AML-193 (cell line): ENCODE results near the gene RAPGEF4.
"Not testable (repeated sequence)": the region's sequence is repeated elsewhere in the genome, so short reads cannot be mapped to it uniquely, and the experiment has no call there.

Source experiments
- DNase-seq, 2 experiments: peaks; one replicate each; lab custom pipeline; 2025; lab: John Stamatoyannopoulos, UW

RAPGEF4 gene

DNA sequence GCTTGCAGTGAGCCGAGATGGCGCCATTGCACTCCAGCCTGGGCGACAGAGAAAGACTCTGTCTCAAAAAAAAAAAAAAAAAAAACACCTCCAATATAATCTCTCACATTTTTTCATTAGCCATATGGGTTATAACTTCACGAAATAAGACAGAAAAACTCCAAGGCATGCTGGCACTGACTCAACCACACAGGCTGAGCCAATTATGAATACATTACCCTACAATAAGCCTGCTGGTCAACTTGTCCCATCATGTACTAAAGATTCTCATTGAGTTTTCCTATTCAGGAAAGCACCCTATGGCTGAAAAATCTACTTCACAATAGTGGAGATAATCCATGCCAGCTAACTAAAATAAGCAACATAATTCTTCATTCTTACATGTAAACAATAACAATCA lies 327.2 kb downstream of the RAPGEF4 start:
- no peak for DNase-seq

DNA sequence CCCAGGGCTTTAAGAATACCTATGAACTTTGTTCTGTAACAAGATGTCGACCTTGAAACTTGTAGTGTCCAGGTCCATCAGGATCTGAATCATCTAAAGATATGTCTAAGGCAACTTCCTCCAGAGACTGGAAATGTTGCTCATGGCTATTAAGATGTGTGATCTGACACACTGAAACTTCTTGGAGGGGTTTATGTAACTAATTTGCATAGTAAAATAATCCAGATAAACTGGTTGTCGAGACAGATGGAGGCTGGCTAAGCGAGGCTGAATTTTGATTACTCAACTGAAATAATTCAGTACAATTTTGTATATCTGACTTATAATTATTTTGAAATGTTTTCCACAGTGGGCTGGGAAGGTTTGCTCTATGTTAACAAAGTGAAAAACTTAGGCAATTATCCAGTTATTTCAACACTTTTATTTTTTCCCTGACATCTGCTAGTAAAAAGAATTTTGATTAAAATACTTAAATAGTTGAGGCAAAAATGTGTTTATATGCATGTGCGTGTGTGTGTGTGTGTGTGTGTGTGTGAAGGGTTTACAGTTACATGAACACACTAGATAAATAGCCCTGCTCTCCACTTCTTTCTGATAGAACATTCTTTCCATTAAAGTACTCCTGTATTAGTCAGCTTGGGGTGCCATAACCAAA lies 328.6 kb downstream of the RAPGEF4 start:
- DNase-seq: no peak

DNA sequence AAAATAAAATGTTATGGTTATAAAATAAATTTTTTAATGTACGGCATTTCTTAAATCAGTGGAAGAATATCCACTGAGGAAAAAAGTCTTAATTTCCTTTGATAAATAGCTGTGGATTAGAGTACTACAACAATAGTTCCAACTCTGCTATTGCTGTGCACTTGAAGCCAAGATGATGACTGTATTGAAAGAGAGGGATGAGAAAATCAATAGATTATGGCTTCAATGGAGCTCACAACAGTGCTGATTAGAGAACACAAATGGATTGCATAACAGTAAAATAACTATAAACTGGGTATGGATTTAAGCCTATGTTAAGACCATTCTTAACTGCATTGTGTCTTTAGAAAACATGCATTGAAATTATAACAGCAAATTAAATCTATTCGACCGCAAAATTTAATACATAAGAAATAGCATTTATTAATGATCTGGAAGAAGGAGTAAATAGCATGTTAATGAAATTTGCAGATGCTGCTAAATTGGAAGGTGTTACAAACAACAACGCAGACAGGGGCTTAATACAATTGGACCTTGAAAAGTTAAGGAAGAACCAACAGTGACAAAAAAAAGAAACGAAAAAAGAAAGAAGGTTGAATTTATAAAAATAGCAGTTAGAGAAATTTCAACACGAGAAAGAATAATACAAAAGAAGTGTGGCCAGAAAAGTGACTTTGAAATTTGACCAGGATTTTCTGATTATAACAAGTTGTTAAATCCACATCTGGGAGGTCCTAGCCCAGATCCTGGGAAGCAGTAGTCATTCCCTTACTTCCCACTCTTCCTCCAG lies 331.4 kb downstream of the RAPGEF4 start:
- no peak for DNase-seq

DNA sequence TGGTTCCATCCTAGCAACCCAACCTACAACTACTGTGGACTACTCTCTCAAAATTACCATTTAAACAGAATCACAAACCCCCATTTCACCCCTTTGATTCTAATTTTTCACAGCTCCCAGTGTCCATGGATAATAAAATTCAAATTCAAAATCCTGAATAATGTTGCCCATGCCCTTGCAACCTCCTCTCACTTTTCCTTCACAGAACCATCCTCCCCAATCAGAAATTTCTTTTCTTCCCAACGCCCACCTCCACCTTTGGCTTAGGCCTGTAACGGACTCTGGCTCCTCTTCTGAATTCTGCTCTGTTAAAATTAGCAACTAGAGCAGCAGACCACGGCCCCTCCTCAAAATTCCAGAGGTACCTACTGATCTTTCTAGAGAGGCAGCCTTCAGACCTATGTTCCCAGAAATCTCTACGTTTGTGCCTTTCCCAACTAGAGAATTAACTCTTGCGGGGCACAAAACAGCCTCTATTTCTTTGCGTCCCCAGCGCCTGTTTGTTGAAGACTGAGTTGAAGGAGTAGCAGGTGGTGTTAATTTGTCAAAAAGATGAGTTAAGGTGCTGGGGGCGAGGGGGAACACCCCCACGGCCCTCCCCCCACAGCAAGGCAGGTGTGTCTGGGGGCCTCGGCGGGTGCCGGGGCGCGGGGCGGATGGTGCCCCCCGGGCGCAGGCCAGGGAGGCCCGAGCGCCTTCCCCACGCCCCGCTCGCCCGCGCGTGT lies 339.6 kb downstream of the RAPGEF4 start:
- DNase-seq: no peak

DNA sequence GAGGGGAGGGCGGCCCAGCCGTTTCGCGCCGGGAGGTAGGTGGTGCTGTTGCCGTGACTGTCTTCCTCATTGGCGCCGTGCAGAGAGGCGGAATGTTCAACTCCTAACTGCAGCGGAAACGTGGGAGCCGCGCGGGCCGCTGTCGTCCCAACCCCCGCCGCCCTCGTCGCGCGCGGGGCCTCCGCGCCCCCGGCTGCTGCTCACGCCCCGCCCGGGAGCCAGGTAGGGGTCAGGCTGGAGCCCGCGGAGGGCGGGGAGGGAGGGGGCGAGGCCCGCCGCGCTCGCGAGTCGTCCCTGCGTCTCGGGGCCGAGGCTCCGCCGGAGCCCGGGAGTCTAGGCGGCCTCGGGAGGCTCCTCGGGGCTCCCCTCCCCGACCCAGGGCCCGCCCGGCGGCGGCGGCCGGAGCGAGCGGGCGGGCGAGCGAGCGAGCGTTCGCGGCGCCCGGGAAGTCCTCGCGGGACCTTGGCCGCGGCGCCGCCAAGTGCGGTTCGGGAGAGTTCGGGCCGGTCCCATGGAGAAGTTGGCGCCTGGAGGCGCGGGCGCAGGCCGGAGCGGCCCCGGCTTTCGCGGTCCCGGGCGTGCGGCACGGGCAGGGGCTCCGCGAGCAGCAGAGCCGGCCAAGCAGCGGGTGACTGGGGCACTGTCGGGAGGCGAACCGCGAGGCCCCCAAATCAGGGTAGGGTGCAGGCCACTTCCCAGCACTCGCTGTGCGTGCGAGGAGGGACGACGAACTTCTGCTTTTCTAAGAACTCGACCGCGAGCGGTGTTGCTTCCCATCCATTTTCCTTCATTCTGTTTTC lies 340.3 kb downstream of the RAPGEF4 start, which contains the start of gene MAP3K20:
Gene MAP3K20, plus strand, starts transcription at position 66 of the 800 bp plus-strand sequence. CDS start 15,186 bp downstream, outside the sequence.
- DNase-seq: no peak

DNA sequence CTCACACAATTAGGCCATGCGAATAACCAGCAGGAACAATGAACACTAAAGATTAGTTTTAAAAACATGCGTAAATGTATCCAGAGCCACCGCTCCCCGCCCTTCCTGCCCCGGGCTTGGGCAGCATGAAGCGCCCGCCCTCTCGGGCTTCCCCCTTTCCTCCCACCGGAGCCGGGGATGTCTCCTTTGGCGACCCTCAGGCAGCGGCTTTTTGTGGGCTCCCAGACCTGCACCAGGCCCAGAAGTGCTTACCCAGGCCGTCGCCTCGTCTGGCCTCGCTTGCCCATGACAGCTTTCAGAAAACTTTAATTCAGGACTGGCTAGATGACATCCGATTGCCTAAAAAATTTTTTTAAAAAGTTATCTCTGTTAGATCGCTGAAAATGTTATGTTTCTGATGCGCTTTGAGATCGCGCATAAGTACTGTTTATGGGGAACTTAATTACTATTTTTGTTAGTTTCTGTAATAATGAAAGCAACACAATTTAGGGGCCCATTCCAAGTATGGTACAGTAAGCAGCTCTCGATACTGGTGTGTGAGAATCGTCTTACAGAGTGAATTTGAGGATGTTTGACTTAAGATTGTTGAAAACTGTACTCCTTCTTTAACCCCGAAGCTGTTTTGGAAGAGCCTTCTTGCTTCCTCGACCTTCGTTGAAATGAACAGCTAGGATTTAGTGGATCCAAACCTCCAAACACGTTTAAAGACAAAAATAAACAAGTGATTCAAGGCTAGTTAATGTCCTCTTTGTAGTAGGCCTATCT lies 341.1 kb downstream of the RAPGEF4 start:
- DNase-seq: no peak

DNA sequence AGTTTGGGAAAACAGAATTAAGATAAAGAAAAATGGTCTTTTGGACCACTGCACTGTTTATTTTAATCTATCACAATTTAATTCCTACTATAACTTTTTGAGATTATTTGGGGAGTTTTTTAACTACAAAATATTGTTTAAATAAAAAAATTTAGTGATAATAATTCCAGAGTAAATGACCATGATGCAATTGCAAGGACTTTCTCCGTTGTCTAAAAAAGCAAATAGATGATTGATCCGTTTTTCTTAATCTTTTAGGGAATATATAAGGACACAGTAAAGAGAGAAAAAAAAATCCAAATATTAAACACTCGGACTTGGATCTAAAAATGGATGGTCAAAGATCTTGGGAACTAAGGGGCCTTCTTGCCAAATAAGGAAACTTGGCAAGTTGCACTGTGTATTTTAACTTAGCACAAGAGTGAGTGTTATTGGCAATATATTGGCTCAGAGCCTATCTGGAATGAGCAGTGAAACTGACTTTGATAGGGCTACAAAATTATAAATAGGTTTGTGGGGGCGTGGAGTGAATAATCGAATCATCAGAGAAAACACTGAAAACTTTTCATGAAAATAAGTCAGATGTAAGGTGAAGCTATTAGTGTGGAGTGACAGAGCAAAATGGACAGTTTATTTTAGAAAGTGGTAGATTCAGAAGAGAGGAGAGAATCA lies 342.0 kb downstream of the RAPGEF4 start:
- no peak for DNase-seq

DNA sequence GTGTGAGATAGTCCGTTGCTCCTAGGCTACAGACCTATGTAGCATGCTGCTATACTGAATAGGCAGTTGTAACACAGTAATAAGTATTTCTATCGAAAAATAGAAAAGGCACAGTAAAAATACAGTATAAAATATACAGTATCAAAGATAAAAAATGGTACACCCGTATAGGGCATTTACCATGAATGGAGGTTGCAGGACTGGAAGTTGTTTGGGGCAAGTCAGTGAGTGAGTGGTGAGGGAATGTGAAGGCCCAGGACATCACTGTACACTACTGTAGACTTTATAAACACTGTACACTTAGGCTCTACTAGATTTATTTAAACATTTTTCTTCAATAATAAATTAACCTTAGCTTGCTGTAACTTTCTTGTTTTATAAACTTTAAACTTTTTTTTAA lies 343.5 kb downstream of the RAPGEF4 start:
- DNase-seq: no peak

DNA sequence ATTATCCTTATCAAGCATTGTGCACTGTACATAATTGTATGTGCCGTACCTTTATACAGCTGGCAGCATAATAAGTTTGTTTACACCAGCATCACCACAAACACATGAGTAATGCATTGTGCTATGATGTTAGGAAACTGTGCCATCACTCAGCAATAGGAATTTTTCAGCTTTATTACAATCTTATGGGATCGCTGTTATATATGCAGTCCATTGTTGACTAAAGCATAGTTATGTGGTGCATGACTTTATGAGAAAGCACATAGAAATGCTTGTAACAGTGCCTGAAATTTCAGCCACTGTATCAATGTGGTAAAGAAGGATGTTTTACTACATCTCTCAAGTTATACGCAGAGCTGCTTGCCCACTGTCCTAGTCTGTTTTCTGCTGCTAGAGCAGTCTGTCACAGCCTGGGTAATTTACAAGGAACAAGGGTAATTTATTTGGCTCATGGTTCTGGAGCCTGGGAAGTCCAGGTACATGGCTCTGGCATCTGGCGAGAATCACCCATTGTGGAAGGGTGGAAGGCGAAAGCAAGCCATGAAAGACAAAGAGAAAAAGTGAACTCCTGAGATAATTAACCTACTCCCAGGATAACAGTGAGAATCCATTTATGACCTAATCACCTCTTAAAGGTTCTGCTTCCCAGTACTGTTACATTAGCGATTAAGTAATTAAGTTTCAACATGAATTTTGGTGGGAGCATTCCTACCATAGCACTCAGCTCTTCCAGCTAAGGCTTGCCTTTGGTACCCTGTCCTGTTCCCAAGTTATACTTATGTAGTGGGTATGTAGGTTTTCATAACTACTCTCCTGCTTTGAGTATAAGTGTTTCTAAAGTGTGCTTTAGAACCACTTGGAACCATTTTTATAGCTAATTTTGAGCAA lies 344.6 kb downstream of the RAPGEF4 start:
- no peak for DNase-seq

DNA sequence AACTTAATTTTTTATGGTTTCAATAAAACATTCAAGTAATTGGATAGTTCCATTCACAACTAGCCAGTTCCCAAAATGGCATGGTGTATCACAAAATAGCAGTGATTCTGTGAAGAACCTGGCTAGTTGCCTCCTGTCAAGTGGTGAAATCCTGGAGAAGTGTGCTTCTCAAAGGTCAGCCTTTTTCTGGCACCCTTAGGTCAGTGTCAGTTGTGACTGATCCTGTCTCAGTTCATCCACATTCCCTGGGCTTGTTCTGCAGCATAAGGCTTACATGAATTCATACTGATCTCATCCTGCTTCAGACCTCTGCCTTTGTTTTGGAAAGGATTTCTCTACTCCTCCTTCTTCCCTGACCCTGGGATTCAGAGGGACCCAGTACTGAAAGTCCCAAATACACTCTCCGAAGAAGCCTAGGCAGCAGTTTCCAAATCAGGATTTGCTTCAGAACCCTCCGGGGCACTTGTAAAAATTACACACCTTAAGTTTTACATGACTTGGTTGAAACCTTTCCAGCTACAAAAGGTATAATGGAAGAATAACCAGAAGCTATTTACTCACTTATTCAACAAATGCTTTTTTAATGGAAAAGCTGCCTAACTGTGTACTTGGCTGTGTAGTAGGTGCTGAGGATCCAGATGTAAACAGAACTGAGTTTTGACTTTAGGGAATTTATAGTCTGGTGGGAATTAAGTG lies 351.0 kb downstream of the RAPGEF4 start:
- DNase-seq: no peak

DNA sequence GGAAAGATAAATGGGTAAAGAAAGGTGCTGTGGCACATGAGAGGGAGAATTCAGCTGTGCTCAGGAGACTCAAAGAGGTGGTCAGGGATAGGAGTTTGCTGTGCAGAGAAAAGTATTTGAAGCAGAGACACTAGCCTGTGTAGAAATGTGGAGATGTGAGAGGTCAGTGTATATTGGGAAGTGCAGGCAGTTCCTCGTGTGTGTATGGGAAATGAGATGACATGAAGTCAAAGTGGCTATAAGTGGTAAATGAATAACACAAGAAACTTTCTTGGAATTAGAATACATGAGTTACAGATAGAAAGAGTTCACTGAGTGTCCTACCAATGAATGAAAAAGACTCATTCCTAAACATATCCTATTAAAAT lies 351.6 kb downstream of the RAPGEF4 start:
- DNase-seq: no peak

DNA sequence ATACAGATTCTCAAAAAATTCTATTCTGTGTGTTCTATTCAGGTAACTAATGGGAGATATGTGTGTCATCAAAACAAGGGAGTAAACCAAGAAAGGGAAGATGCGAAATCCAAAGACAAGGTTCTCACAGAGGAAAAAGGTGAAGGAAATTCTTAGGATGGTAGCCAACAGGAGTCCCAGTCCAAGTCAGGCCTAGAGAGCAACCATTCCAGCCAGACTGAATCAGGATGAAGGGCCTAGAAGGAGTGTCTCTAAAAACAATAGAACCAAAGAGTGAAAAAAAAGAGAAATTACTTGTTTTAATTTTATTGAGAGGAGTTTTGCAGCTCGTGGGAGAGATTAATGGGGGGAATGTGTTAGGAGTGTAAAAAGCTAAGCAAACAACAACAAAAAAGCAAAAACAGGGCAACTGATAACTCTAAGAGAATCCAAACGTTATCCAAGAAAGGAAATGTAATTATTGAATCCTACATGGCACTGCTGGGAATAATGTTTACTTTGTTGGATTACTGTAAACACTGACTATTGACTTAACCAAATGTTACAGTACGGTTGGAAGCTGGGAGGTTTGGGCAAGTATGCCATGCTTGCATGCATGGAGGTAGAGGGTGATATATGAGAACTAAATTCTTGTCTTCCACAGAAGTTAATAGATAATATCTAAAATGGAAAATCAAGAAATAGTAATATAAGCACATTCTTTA lies 352.3 kb downstream of the RAPGEF4 start:
- no peak for DNase-seq

DNA sequence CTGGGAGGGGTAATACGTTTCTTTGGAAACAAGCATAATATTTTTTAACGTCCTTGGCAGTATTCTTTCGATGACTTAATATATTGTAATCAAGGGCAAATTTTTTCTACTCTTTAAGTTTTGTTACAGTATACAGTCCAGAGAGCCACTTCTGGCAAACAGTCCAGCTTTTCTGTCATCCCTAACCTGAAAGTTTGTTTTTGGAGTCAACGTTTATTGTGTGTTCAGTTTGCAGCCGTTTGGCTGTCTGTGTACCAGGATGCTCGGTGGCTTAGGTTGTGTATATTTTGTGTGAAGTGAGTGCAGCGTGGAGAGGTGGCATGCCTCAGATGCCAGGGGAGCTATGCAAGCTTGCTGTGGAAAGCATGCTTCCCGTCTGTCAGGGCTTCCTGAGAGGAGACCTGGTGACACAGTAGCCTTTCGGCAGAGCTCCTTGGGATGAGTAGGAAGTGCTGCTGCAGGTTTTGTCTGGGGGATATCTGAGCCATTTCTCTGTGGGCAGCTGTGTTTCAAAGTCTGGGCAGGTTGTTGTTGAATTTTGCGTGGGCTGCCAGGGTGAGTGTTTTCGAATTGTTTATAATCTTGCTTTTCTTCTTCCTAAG lies 354.7 kb downstream of the RAPGEF4 start:
- DNase-seq: no peak

DNA sequence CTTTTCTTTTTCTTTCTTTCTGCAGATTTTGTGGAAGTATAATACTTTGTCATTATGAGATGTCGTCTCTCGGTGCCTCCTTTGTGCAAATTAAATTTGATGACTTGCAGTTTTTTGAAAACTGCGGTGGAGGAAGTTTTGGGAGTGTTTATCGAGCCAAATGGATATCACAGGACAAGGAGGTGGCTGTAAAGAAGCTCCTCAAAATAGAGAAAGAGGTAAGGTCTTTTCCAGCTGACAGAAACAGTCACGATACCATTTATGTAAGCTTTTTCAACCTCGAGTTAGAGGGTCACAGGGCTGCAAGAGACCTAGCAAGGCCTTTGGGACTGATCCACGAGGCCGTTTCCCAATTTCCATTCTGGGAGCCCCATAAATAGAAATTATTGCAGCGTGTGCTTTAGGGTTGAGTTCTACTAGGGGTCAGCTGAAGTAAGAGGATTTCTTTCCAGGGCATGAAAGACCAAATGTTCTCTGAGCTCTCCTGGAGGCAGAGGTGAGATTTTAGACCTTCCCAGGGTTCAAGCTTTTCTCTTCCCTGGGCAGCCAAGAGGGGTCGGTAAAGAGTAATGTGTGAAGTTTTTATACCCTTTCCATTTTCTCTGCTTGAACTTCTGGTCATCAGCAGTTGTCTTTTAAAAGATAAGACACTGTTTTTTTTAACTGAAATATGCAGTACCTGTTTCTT lies 355.5 kb downstream of the RAPGEF4 start:
- DNase-seq: no peak

DNA sequence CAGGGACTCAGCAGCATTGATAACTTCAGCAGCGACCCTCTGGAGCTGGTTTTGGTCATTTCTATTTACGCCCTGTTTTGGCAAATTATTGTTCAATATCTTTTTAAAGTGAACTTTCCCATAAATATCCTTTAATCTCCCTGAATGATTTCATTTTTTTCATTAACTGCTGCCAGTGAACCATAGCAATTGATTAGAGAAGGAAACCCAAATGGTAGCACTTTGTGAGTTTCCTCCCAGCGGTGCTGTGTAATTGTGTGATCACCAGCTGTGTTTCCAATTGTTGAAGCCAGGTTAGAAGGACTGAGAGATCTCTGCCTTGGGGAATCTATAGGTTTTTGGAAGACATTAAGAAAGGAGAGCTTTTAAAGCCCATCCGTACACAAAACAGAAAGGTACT lies 356.3 kb downstream of the RAPGEF4 start:
- no peak for DNase-seq

DNA sequence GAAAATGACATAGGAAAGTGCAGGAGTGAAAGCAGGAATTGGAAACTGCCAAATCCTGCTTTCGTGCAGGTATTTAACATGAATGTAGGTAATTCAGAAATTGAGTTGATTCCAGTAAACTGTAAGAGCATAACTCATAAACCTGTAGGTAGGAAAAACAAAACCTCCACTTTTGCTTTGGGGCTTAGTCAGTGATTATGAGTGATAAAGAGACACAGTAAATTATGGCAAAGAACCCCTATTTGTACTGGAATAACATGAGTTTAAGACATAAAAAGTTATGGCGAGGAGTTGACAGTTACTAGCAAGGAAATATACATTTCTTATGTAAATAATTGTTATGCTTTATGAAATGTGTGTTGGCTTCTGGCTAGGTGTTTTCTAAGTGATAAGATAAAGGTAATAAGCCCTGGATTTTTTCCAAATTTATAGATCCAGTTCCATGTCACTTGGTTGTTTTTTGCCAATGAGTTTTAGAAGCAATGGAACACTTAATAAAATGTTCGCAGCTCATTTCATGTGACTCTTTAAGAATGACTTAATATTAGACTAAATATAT lies 357.3 kb downstream of the RAPGEF4 start:
- no peak for DNase-seq

DNA sequence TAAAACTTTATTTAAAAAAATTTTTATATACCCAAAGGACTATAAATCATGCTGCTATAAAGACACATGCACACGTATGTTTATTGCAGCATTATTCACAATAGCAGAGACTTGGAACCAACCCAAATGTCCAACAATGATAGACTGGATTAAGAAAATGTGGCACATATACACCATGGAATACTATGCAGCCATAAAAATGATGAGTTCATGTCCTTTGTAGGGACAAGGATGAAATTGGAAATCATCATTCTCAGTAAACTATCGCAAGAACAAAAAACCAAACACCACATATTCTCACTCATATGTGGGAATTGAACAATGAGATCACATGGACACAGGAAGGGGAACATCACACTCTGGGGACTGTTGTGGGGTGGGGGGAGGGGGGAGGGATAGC lies 358.0 kb downstream of the RAPGEF4 start:
- DNase-seq: not testable (repeated sequence)
